Calu3 (cell line): ENCODE results near the gene IFT57. TPM values are rescaled to one million over a fixed set of nuclear protein-coding genes. Genes with fewer than 3 reads are reported as not detected.

Experiments
- BruUV-seq: library from RNA; stranded (reverse); fragments of 400-500 nt; replicated peaks from 2 replicates; lab custom pipeline; 2021; lab: Mats Ljungman, UMichigan
- CTCF ChIA-PET: fragments of 300-600 bp; sonication (Branson Sonifier 250); formaldehyde crosslinking; loops from one replicate; lab custom pipeline; 2022; ENCODE audit warnings: antibody characterized with exemption; lab: Charles Lee
- DNase-seq: peaks from one replicate; pipeline ENCODE4 v3.0.0; 2022
- H3K27ac Mint-ChIP-seq: one replicate; pipeline ENCODE4 v1.8.0; 2022; ENCODE audit warnings: mixed read lengths; ENCODE audit not compliant: unreplicated experiment
- H3K27me3 Mint-ChIP-seq: one replicate; pipeline ENCODE4 v1.8.0; 2022; ENCODE audit warnings: mixed read lengths; ENCODE audit not compliant: unreplicated experiment
- H3K36me3 Mint-ChIP-seq: one replicate; pipeline ENCODE4 v1.8.0; 2022; ENCODE audit warnings: mild to moderate bottlenecking, moderate library complexity, mixed read lengths; ENCODE audit not compliant: insufficient read depth, unreplicated experiment
- H3K4me1 Mint-ChIP-seq: one replicate; pipeline ENCODE4 v1.8.0; 2022; ENCODE audit warnings: mild to moderate bottlenecking, low read depth, mixed read lengths; ENCODE audit not compliant: unreplicated experiment
- H3K4me3 Mint-ChIP-seq: one replicate; pipeline ENCODE4 v1.8.0; 2022; ENCODE audit warnings: mild to moderate bottlenecking, low read depth, moderate library complexity, mixed read lengths; ENCODE audit not compliant: unreplicated experiment
- H3K9me3 Mint-ChIP-seq: one replicate; pipeline ENCODE4 v1.8.0; 2022; ENCODE audit warnings: low read depth, mixed read lengths; ENCODE audit not compliant: unreplicated experiment
- CTCF ChIP-seq: fragments of 200-600 bp; IDR thresholded peaks from one replicate; pipeline ENCODE4 v1.8.0; 2022; ENCODE audit warnings: antibody characterized with exemption; ENCODE audit not compliant: unreplicated experiment
- intact Hi-C: fragments of 100-400 bp; cut with micrococcal nuclease; formaldehyde crosslinking; loops from one replicate; pipeline ENCODE4 v1.10.0; 2022; ENCODE audit not compliant: unreplicated experiment
- total RNA-seq: library from RNA; stranded (reverse); gene quantifications from 2 replicates; pipeline ENCODE4 v1.2.3, GENCODE V29; 2022

Gene IFT57
- total RNA-seq, 1 experiment from 2014 or later, result 35.4 TPM

- peak overlapping the region; percentile 2 for H3K4me3 Mint-ChIP-seq
- H3K36me3 Mint-ChIP-seq, result peaks cover 22% of the 10 kb centered on the region
- peaks cover 5% of the 10 kb centered on the region for H3K9me3 Mint-ChIP-seq
- CTCF ChIA-PET, result interaction anchor here (0.5 to 2.9 kb wide), 3 partner anchors 29 to 34 kb away, joined by 3 to 7 read pairs (median 6); no protein-coding TSS in a partner anchor
- no peaks in the 10 kb centered on the region for H3K27me3 Mint-ChIP-seq
- no peak for DNase-seq
- intact Hi-C loops, result loop anchor here (5.0 to 10.0 kb wide), 2 partner anchors 36 to 138 kb away; no protein-coding TSS in a partner anchor
- TF ChIP-seq CTCF, result no peak
- TSS peak; percentile 64 for BruUV-seq
- peaks cover 73% of the 10 kb centered on the region for H3K4me1 Mint-ChIP-seq
- H3K27ac Mint-ChIP-seq, result peak overlapping the region; percentile 56
These were observed 89.2 kb downstream of the IFT57 start for GRCh38 chr3:108133048-108133369.

GRCh38 chr3:108131475-108132134, 90.6 kb downstream of the IFT57 start:
- peak overlapping the region; percentile 56 for H3K27ac Mint-ChIP-seq
- H3K4me1 Mint-ChIP-seq, result peaks cover 69% of the 10 kb centered on the region
- no peak for TF ChIP-seq CTCF
- H3K9me3 Mint-ChIP-seq, result peaks cover 5% of the 10 kb centered on the region
- DNase-seq, result no peak
- H3K36me3 Mint-ChIP-seq, result peaks cover 13% of the 10 kb centered on the region
- no peaks in the 10 kb centered on the region for H3K27me3 Mint-ChIP-seq
- intact Hi-C loops, result loop anchor here (5.0 to 10.0 kb wide), 2 partner anchors 34 to 137 kb away; no protein-coding TSS in a partner anchor
- BruUV-seq, result TSS peak; percentile 71
- peak overlapping the region; percentile 2 for H3K4me3 Mint-ChIP-seq
- CTCF ChIA-PET, result interaction anchor here (0.6 to 2.9 kb wide), 2 partner anchors 30 to 586 kb away, joined by 3 to 7 read pairs; no protein-coding TSS in a partner anchor

- H3K9me3 Mint-ChIP-seq, result peaks cover 5% of the 10 kb centered on the region
- H3K36me3 Mint-ChIP-seq, result peaks cover 6% of the 10 kb centered on the region
- TF ChIP-seq CTCF, result no peak
- DNase-seq, result no peak
- TSS peak; percentile 84 for BruUV-seq
- H3K27me3 Mint-ChIP-seq, result no peaks in the 10 kb centered on the region
- intact Hi-C loops, result loop anchor here (5.0 to 10.0 kb wide), 2 partner anchors 34 to 136 kb away; no protein-coding TSS in a partner anchor
- CTCF ChIA-PET, result interaction anchor here (0.6 kb wide), 1 partner anchor 586 kb away, joined by 3 read pairs; no protein-coding TSS in a partner anchor
- H3K27ac Mint-ChIP-seq, result peak overlapping the region; percentile 56
- peaks cover 62% of the 10 kb centered on the region for H3K4me1 Mint-ChIP-seq
- H3K4me3 Mint-ChIP-seq, result peak overlapping the region; percentile 2
These were observed 91.3 kb downstream of the IFT57 start for GRCh38 chr3:108130701-108131474.

DNA sequence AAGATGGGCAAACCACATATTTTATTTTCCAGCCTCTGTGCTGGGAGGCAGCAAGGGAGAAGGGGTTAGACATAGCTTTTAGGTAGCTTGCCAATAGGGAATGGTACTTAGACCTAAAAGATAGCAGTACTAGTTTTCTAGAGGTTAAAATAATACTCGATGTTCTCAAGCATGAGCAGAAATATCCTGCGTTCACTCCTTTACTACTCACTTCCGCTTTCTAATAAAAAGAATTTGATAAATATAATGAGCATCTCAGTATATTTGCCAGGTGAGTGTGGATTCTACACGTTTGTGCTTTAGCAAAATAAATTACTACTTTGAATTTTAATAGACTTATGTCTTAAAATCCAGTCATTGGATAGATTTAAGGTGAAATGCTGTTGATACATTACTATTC, 92.0 kb downstream of the IFT57 start:
- H3K27ac Mint-ChIP-seq, result no peak overlapping the region
- H3K4me3 Mint-ChIP-seq, result no peak overlapping the region
- intact Hi-C loops, result loop anchor here (5.0 to 10.0 kb wide), 2 partner anchors 33 to 135 kb away; no protein-coding TSS in a partner anchor
- H3K27me3 Mint-ChIP-seq, result no peaks in the 10 kb centered on the region
- no TSS peak for BruUV-seq
- H3K9me3 Mint-ChIP-seq, result peaks cover 5% of the 10 kb centered on the region
- CTCF ChIA-PET, result no interaction called here
- TF ChIP-seq CTCF, result no peak
- peaks cover 56% of the 10 kb centered on the region for H3K4me1 Mint-ChIP-seq
- DNase-seq, result no peak
- peaks cover 6% of the 10 kb centered on the region for H3K36me3 Mint-ChIP-seq
